Stomach (tissue), 9 donors: ENCODE data around the gene TNNC1. TPM values are rescaled to one million over a fixed set of nuclear protein-coding genes. Genes with fewer than 3 reads are reported as not detected.

Experiments used
- DNase-seq, 2 donors: peaks; one replicate each; pipeline versions ENCODE4 v3.0.0 to v3.0.0-alpha.2; 2013 to 2019
- H3K27ac ChIP-seq, 5 donors: fragments of 200-600 bp in 4 of 5; sonication (generic) in 4 of 5; one replicate each; pipeline ENCODE4 v1.5.1; 2013 to 2019; ENCODE audit warnings: mild to moderate bottlenecking in 1 of 5, moderate library complexity in 1 of 5
- H3K27me3 ChIP-seq, 3 donors: fragments of 200-600 bp; sonication (generic); one replicate each; pipeline ENCODE4 v1.5.1; 2017 to 2019; ENCODE audit warnings: mixed run types in 1 of 3
- H3K36me3 ChIP-seq, 4 donors: fragments of 200-600 bp; sonication (generic); 1 replicate in 3 of 4; 2 replicates in 1 of 4; pipeline ENCODE4 v1.5.1; 2016 to 2019
- H3K4me1 ChIP-seq, 4 donors: fragments of 200-600 bp; sonication (generic); one replicate each; pipeline ENCODE4 v1.5.1; 2016 to 2019
- H3K4me3 ChIP-seq, 4 donors: fragments of 200-600 bp; sonication (generic) in 3 of 4; one replicate each; pipeline ENCODE4 v1.5.1; 2016 to 2019; ENCODE audit warnings: mild to moderate bottlenecking in 1 of 4
- H3K9me3 ChIP-seq, 4 donors: fragments of 200-600 bp; sonication (generic); one replicate each; pipeline ENCODE4 v1.5.1; 2016 to 2019
- EP300 ChIP-seq: sonication (generic); formaldehyde crosslinking; IDR thresholded peaks from one replicate; pipeline ENCODE4 v1.6.1; 2017; ENCODE audit warnings: antibody characterized with exemption
- POLR2A ChIP-seq, 4 donors: fragments of 450-650 bp; IDR thresholded peaks; one replicate each; pipeline ENCODE4 v1.6.1; 2016; ENCODE audit warnings: antibody characterized with exemption in 4 of 4, control low read depth in 2 of 4, mild to moderate bottlenecking in 1 of 4, moderate library complexity in 1 of 4
- POLR2AphosphoS5 ChIP-seq, 3 donors: sonication (generic); formaldehyde crosslinking; IDR thresholded peaks; one replicate each; pipeline ENCODE4 v1.6.1; 2016; ENCODE audit warnings: antibody characterized with exemption in 3 of 3
- WGBS, 5 donors: extraction: QIAGEN DNeasy Blood & Tissue Kit in 3 of 5; methylation state at CpG; one replicate each; pipeline versions ENCODE4 v1.1.5 to v1.1.7; 2013 to 2018; 5-methylcytosine and 5-hydroxymethylcytosine counted together
- intact Hi-C: fragments of 100-400 bp; cut with DNase I; formaldehyde crosslinking; loops from one replicate; pipeline ENCODE4 v1.15.1; 2023; ENCODE audit warnings: low total_unique reads
- polyA plus RNA-seq, 3 donors: library from polyadenylated mRNA; stranded (reverse); fragments of 200-250 nt; gene quantifications; one replicate each; pipeline ENCODE4 v1.2.3, GENCODE V29; 2013
- total RNA-seq, 5 donors: library from RNA; depleted of rRNA; stranded (reverse); fragments of >200 nt; gene quantifications; one replicate each; pipeline versions ENCODE4 v1.1.0 to v1.2.3, GENCODE V29; 2014 to 2016
- TF ChIP-seq, protein P1 (sequence below), 7 experiments: fragments of 450-650 bp in 4 of 7; fragments of 200-600 bp in 3 of 7; sonication (generic) in 3 of 7; IDR thresholded peaks; one replicate each; pipeline ENCODE4 v1.5.1; 2016 to 2019; ENCODE audit warnings: antibody characterized with exemption in 7 of 7, control low read depth in 2 of 7, mild to moderate bottlenecking in 1 of 7
- donor health status: healthy with polysubstance abuse.
- donor health status: Bipolar disorder and iron deficiency.
- donor health status: healthy.

Gene TNNC1
- total and polyA plus RNA-seq, 8 donors, result 3.1 to 41.1 (median 6.5) TPM; not detected in 3

DNA sequence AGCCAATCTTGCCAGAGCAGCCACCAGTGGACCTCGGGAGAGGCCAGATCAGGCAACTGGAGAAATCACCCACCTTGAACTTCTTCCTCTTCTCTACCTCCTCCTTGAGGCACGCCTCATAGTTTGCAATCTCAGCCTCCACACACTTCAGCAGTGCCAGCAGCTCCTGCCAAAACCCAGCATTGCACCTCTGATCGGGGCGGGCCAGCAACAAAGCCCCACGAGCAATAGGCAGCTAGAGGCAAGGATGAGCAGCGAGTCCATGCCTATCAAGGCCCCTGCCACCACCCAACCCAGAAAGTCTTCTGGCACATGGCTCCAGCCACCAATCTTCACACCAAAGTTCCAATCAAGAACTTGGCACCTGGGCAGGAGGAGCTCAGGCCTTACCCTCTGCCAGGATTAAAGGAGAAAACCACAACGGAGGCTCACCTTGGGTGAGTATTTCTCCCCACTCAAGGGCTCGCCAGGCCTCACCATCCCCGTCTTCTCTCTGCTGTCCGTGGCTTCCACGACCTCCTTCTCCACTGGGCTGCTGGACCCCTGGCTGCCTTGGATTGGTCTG lies 51.1 kb downstream of the TNNC1 start:
- Histone ChIP-seq H3K27ac (no peak overlapping the region), H3K4me1 (peaks cover 7 to 35% (median 31%) of the 10 kb centered on the region in 4 donors), H3K27me3 (no peaks in the 10 kb centered on the region), H3K9me3 (no peaks in the 10 kb centered on the region), H3K4me3 (no peak overlapping the region), H3K36me3 (peaks cover 62 to 93% (median 81%) of the 10 kb centered on the region in 4 donors)
- DNase-seq, result no peak
- intact Hi-C loops, result no loop called here
- 87 to 91% (median 88%) methylated on average over 10 to 11 of the region's 11 CpGs for WGBS, 5 donors
- TF ChIP-seq POLR2A (IDR thresholded peaks at IDR 0.05) (no peak), POLR2AphosphoS5 (IDR thresholded peaks at IDR 0.05) (no peak), EP300 (no peak)
- TF ChIP-seq, protein P1, sequence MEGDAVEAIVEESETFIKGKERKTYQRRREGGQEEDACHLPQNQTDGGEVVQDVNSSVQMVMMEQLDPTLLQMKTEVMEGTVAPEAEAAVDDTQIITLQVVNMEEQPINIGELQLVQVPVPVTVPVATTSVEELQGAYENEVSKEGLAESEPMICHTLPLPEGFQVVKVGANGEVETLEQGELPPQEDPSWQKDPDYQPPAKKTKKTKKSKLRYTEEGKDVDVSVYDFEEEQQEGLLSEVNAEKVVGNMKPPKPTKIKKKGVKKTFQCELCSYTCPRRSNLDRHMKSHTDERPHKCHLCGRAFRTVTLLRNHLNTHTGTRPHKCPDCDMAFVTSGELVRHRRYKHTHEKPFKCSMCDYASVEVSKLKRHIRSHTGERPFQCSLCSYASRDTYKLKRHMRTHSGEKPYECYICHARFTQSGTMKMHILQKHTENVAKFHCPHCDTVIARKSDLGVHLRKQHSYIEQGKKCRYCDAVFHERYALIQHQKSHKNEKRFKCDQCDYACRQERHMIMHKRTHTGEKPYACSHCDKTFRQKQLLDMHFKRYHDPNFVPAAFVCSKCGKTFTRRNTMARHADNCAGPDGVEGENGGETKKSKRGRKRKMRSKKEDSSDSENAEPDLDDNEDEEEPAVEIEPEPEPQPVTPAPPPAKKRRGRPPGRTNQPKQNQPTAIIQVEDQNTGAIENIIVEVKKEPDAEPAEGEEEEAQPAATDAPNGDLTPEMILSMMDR (IDR thresholded peaks at IDR 0.05), result no peak

DNA sequence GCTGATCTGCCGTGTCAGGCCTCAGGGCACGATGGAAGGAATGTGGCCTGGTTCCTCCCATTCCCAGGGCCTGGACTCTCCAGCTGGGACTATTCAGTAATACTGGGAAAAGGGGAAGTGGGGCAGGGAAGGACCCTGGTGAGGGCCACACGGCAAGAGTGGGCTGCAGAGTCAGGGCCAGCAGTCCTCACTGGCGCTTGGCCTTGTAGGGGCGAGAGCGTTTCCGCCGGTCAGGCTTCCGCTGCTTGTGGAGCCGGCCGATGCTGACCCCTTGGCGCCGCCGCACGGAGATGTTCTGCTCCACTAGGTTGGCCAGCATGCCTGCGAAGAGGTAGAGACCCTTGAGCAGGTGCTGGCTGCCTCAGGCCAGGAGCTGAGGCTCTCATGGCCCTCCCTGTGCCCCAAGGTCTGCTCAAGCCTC lies 51.7 kb downstream of the TNNC1 start:
- H3K36me3 ChIP-seq, result peaks cover 62 to 86% (median 76%) of the 10 kb centered on the region in 4 donors
- no peaks in the 10 kb centered on the region for H3K9me3 ChIP-seq
- TF ChIP-seq POLR2A (IDR thresholded peaks at IDR 0.05), result no peak
- TF ChIP-seq, protein P1 (IDR thresholded peaks at IDR 0.05), result no peak
- no peak for TF ChIP-seq POLR2AphosphoS5 (IDR thresholded peaks at IDR 0.05)
- TF ChIP-seq EP300, result no peak
- no peak overlapping the region for H3K4me3 ChIP-seq
- no peak overlapping the region for H3K27ac ChIP-seq
- WGBS, 5 donors, result 92 to 97% (median 96%) methylated on average over 9 to 16 of the region's 16 CpGs
- no peak for DNase-seq
- intact Hi-C loops, result no loop called here
- H3K4me1 ChIP-seq, result peaks cover 7 to 28% (median 24%) of the 10 kb centered on the region in 4 donors
- no peaks in the 10 kb centered on the region for H3K27me3 ChIP-seq

DNA sequence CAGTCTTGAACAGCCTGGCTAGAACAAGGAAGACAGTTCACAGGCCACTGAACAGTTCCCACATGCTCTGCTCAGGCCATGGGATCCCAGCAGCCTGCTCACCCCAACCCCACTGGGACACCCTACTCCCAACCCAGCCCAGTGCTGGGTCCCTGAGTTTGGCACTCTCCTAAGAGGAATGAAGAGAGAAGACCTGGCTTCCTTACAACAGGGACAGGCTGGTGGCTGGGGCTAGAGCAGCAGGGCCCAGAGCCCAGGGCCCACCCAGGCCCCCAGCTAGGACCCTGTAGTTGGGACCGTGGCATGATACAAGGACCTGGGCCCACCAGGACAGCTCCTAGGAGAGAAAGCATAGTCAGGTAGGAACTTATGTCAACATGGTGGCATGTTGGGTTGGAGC lies 52.3 kb downstream of the TNNC1 start:
- 97 to 100% (median 100%) methylated on average over 1 of the region's 1 CpG for WGBS, 5 donors
- intact Hi-C loops, result no loop called here
- no peak for DNase-seq

More for the DNA sequence above, 52.3 kb downstream of the TNNC1 start:
- H3K27ac ChIP-seq, result no peak overlapping the region
- peaks cover 58 to 80% (median 74%) of the 10 kb centered on the region in 4 donors for H3K36me3 ChIP-seq
- H3K27me3 ChIP-seq, result no peaks in the 10 kb centered on the region
- H3K4me1 ChIP-seq, result peaks cover 7 to 23% (median 19%) of the 10 kb centered on the region in 4 donors
- no peaks in the 10 kb centered on the region for H3K9me3 ChIP-seq
- no peak overlapping the region for H3K4me3 ChIP-seq
- TF ChIP-seq POLR2AphosphoS5 (IDR thresholded peaks at IDR 0.05) (no peak), POLR2A (IDR thresholded peaks at IDR 0.05) (no peak), EP300 (no peak)
- TF ChIP-seq, protein P1 (IDR thresholded peaks at IDR 0.05), result no peak

Other genes starting within 250 kb of the TNNC1 start
- not detected for gene TLR9, start 228.4 kb downstream of the TNNC1 start, total RNA-seq
- gene TLR9, start 228.4 kb downstream of the TNNC1 start, polyA plus RNA-seq, result under 1 TPM in 1 of 3 donors, not detected in 2; 0.18 TPM
- 100 to 1,000 TPM in 1 of 5 donors, 10 to 100 TPM in 4; 18.7 to 237 (median 39.1) TPM for gene TWF2, start 214.9 kb downstream of the TNNC1 start, total RNA-seq
- gene TWF2, start 214.9 kb downstream of the TNNC1 start, polyA plus RNA-seq, result 10 to 100 TPM; 37.5 to 58.7 (median 40.8) TPM
- gene PPM1M, start 208.3 kb downstream of the TNNC1 start, total RNA-seq, result 10 to 100 TPM in 3 of 5 donors, 1 to 10 TPM in 2; 7.9 to 44.9 (median 11.0) TPM
- gene PPM1M, start 208.3 kb downstream of the TNNC1 start, polyA plus RNA-seq, result 10 to 100 TPM; 16.4 to 25.7 (median 19.8) TPM
- gene WDR82, start 175.4 kb downstream of the TNNC1 start, total RNA-seq, result 10 to 100 TPM in 4 of 5 donors, 1 to 10 TPM in 1; 8.2 to 64.8 (median 30.4) TPM
- 10 to 100 TPM; 20.6 to 28.7 (median 28.0) TPM for gene WDR82, start 175.4 kb downstream of the TNNC1 start, polyA plus RNA-seq
- gene GLYCTK, start 166.2 kb downstream of the TNNC1 start, total RNA-seq, result 10 to 100 TPM; 16.7 to 55.0 (median 19.2) TPM
- 10 to 100 TPM in 2 of 3 donors, 1 to 10 TPM in 1; 9.1 to 26.9 (median 14.6) TPM for gene GLYCTK, start 166.2 kb downstream of the TNNC1 start, polyA plus RNA-seq
- gene DNAH1, start 137.7 kb downstream of the TNNC1 start, total RNA-seq, result 10 to 100 TPM in 4 of 5 donors, 1 to 10 TPM in 1; 6.1 to 57.6 (median 22.2) TPM
- 1 to 10 TPM; 1.9 to 3.4 (median 3.0) TPM for gene DNAH1, start 137.7 kb downstream of the TNNC1 start, polyA plus RNA-seq
- gene BAP1, start 44.0 kb downstream of the TNNC1 start, total RNA-seq, result 100 to 1,000 TPM in 1 of 5 donors, 10 to 100 TPM in 4; 49.4 to 137 (median 66.8) TPM
- gene BAP1, start 44.0 kb downstream of the TNNC1 start, polyA plus RNA-seq, result 10 to 100 TPM; 50.3 to 68.1 (median 52.4) TPM
- 10 to 100 TPM; 11.4 to 53.3 (median 15.2) TPM for gene PHF7, start 43.4 kb downstream of the TNNC1 start, total RNA-seq
- gene PHF7, start 43.4 kb downstream of the TNNC1 start, polyA plus RNA-seq, result 10 to 100 TPM in 1 of 3 donors, 1 to 10 TPM in 2; 3.7 to 10.2 (median 4.1) TPM
- gene SEMA3G, start 8.9 kb downstream of the TNNC1 start, total RNA-seq, result 1 to 10 TPM in 3 of 5 donors, under 1 TPM in 2; under 0.01 to 9.6 (median 1.7) TPM
- gene SEMA3G, start 8.9 kb downstream of the TNNC1 start, polyA plus RNA-seq, result 1 to 10 TPM; 1.4 to 2.3 (median 1.9) TPM
- gene NISCH, start 1.6 kb upstream of the TNNC1 start, total RNA-seq, result 100 to 1,000 TPM in 3 of 5 donors, 10 to 100 TPM in 2; 68.5 to 456 (median 147) TPM
- gene NISCH, start 1.6 kb upstream of the TNNC1 start, polyA plus RNA-seq, result 10 to 100 TPM; 18.3 to 36.4 (median 19.9) TPM
- 100 to 1,000 TPM in 2 of 5 donors, 10 to 100 TPM in 3; 51.6 to 295 (median 79.9) TPM for gene STAB1, start 41.3 kb upstream of the TNNC1 start, total RNA-seq
- gene STAB1, start 41.3 kb upstream of the TNNC1 start, polyA plus RNA-seq, result 10 to 100 TPM; 33.7 to 55.3 (median 48.6) TPM
- 10 to 100 TPM in 4 of 5 donors, 1 to 10 TPM in 1; 4.6 to 26.8 (median 19.5) TPM for gene NT5DC2, start 79.8 kb upstream of the TNNC1 start, total RNA-seq
- 10 to 100 TPM; 15.6 to 56.2 (median 27.7) TPM for gene NT5DC2, start 79.8 kb upstream of the TNNC1 start, polyA plus RNA-seq
- 10 to 100 TPM in 1 of 5 donors, 1 to 10 TPM in 2, not detected in 2; 1.3 to 26.3 (median 2.8) TPM for gene UQCC5, start 82.6 kb upstream of the TNNC1 start, total RNA-seq
- 10 to 100 TPM; 22.7 to 58.5 (median 25.3) TPM for gene UQCC5, start 82.6 kb upstream of the TNNC1 start, polyA plus RNA-seq
- 100 to 1,000 TPM in 3 of 5 donors, 10 to 100 TPM in 2; 55.0 to 130 (median 105) TPM for gene PBRM1, start 231.9 kb upstream of the TNNC1 start, total RNA-seq
- 1 to 10 TPM; 6.0 to 8.4 (median 7.8) TPM for gene PBRM1, start 231.9 kb upstream of the TNNC1 start, polyA plus RNA-seq
- 100 to 1,000 TPM in 1 of 5 donors, 10 to 100 TPM in 3, 1 to 10 TPM in 1; 5.8 to 114 (median 88.9) TPM for gene GNL3, start 232.0 kb upstream of the TNNC1 start, total RNA-seq
- 10 to 100 TPM; 37.9 to 69.1 (median 55.3) TPM for gene GNL3, start 232.0 kb upstream of the TNNC1 start, polyA plus RNA-seq